ENCODE results near the gene SCNN1A. TPM values are rescaled to one million over a fixed set of nuclear protein-coding genes. Genes with fewer than 3 reads are reported as not detected.
A peak's percentile ranks its signal among the peaks of the same experiment; 100 is the strongest.
"Not testable (repeated sequence)": the region's sequence is repeated elsewhere in the genome, so short reads cannot be mapped to it uniquely, and the experiment has no call there.

The SCNN1A gene
- total RNA-seq, 1 experiment from 2014 or later = 111 TPM

DNA sequence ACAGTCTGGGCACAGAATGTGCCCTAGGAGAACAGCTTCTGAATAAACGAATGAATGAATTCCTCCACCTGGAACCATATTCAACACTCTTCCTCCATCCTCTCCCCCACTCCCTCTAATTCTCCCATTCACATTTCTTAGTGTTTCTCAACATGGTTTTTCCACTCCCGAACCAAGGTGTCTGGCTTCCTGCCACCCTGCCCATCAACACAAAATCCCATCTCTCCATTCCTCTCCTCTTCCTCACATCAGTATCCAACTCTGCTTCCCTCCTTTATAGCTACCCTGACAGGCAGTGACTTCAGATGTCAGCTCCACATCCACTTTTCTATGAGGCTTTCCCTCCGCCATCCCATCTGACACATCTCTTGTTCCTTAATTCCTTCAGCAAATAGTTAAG, 36.4 kb downstream of the SCNN1A start:
- H3K4me1 ChIP-seq (ENCODE audit: insufficient read depth, low read length) = peaks cover 36% of the 10 kb centered on the region
- H4K20me1 ChIP-seq (ENCODE audit: control insufficient read depth, insufficient read depth, insufficient read length) = no peaks in the 10 kb centered on the region
- no peak overlapping the region for H2AFZ ChIP-seq (ENCODE audit: low read length)
- H2BK5ac ChIP-seq (ENCODE audit: insufficient read length, low read length) = no peak overlapping the region
- H3K56ac ChIP-seq (ENCODE audit: insufficient read length, low read depth, low read length) = no peak overlapping the region
- H3T11ph ChIP-seq (ENCODE audit: low read length) = no peak overlapping the region
- no peak overlapping the region for H4K5ac ChIP-seq (ENCODE audit: insufficient read length, low read depth, low read length)
- Mint-ChIP-seq H3K27me3 (ENCODE audit: low read depth) (no peaks in the 10 kb centered on the region; the same call in 1 of the 2 replicates), H3K4me3 (no peak overlapping the region), H3K27ac (no peak overlapping the region), H3K9me3 (no peaks in the 10 kb centered on the region), H3K36me3 (ENCODE audit: insufficient read depth in 1 of 3, low read depth in 3 of 3) (peaks cover 4 to 17% (median 15%) of the 10 kb centered on the region in 3 experiments; a peak in 6 of 7 replicates), H3K4me1 (peaks cover 40 to 42% of the 10 kb centered on the region in 2 experiments)
- no peak overlapping the region for H4K8ac ChIP-seq (replicated peaks; ENCODE audit: insufficient read length, low read depth, low read length)
- H2BK20ac ChIP-seq (ENCODE audit: low read depth, low read length, poor library complexity, severe bottlenecking) = no peak overlapping the region
- no peak overlapping the region for H3K4ac ChIP-seq (ENCODE audit: low read depth, low read length)
- WGBS (ENCODE audit: extremely low coverage, insufficient read length, low lambda C conversion rate) = no CpG with 5 or more reads among the region's 3 CpGs
- peaks cover 32% of the 10 kb centered on the region; the same call in 1 of the 2 replicates for H3K79me2 ChIP-seq (ENCODE audit: insufficient read depth, low read length)
- H2AK5ac ChIP-seq (ENCODE audit: insufficient read length, low read length) = no peak overlapping the region
- H3K18ac ChIP-seq (ENCODE audit: insufficient read length, low read depth, low read length) = no peak overlapping the region
- no peak for DNase-seq
- no peaks in the 10 kb centered on the region for H3K27me3 ChIP-seq (ENCODE audit: insufficient read depth, low read length)
- H3K23me2 ChIP-seq (ENCODE audit: insufficient read length, low read depth, low read length, poor library complexity, severe bottlenecking) = peaks cover 28% of the 10 kb centered on the region
- H2BK12ac ChIP-seq (ENCODE audit: insufficient read length, low read depth, low read length) = no peak overlapping the region
- H4K91ac ChIP-seq (ENCODE audit: insufficient read length, low read depth, low read length) = no peak overlapping the region
- H3K27ac ChIP-seq (ENCODE audit: insufficient read length, low read depth, low read length) = peak overlapping the region; percentile 9
- H3K9me3 ChIP-seq (ENCODE audit: control insufficient read depth, low read depth, low read length) = no peaks in the 10 kb centered on the region
- peak overlapping the region; percentile 97 for H3K4me2 ChIP-seq (ENCODE audit: insufficient read depth, insufficient read length, low read length)
- H2BK120ac ChIP-seq (ENCODE audit: low read depth, low read length, poor library complexity, severe bottlenecking) = no peak overlapping the region
- TF ChIP-seq, protein P1, sequence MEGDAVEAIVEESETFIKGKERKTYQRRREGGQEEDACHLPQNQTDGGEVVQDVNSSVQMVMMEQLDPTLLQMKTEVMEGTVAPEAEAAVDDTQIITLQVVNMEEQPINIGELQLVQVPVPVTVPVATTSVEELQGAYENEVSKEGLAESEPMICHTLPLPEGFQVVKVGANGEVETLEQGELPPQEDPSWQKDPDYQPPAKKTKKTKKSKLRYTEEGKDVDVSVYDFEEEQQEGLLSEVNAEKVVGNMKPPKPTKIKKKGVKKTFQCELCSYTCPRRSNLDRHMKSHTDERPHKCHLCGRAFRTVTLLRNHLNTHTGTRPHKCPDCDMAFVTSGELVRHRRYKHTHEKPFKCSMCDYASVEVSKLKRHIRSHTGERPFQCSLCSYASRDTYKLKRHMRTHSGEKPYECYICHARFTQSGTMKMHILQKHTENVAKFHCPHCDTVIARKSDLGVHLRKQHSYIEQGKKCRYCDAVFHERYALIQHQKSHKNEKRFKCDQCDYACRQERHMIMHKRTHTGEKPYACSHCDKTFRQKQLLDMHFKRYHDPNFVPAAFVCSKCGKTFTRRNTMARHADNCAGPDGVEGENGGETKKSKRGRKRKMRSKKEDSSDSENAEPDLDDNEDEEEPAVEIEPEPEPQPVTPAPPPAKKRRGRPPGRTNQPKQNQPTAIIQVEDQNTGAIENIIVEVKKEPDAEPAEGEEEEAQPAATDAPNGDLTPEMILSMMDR (conservative IDR thresholded peaks at IDR 0.05) = no peak
- no peak overlapping the region for H3K14ac ChIP-seq (ENCODE audit: insufficient read depth, low read length)
- no peak overlapping the region for H3K9ac ChIP-seq (ENCODE audit: extremely low read depth, insufficient read length, low read length)
- H3K23ac ChIP-seq (ENCODE audit: insufficient read length, low read depth, low read length) = peak overlapping the region; percentile 28
- no peak overlapping the region for H2BK15ac ChIP-seq (ENCODE audit: low read depth, low read length)
- no peaks in the 10 kb centered on the region for H3K79me1 ChIP-seq (ENCODE audit: insufficient read depth, low read depth, low read length, poor library complexity, severe bottlenecking)

DNA sequence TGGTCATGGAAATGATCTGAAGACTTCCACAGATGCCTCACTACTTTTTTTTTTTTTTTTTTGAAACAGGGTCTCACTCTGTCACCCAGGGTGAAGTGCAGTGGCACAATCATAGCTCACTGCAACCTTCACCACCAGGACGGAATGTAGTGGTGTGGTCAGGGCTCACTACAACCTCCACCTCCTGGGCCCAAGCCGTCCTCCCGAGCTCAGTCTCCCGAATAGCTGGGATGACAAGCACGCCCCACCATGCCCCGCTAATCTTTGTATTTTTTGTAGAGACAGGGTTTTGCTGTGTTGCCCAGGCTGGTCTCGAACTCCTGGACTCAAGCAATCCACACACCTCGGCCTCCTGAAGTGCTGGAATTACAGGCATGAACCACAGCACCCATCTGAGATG, 36.8 kb downstream of the SCNN1A start:
- not testable (repeated sequence) for H4K91ac ChIP-seq (ENCODE audit: insufficient read length, low read depth, low read length); H3K27me3 Mint-ChIP-seq (ENCODE audit: low read depth); H4K8ac ChIP-seq (replicated peaks; ENCODE audit: insufficient read length, low read depth, low read length); H3K4ac ChIP-seq (ENCODE audit: low read depth, low read length); H3K56ac ChIP-seq (ENCODE audit: insufficient read length, low read depth, low read length); H3K14ac ChIP-seq (ENCODE audit: insufficient read depth, low read length); DNase-seq; H3K9ac ChIP-seq (ENCODE audit: extremely low read depth, insufficient read length, low read length); H3K9me3 ChIP-seq (ENCODE audit: control insufficient read depth, low read depth, low read length); H2BK5ac ChIP-seq (ENCODE audit: insufficient read length, low read length); H2BK12ac ChIP-seq (ENCODE audit: insufficient read length, low read depth, low read length); H4K5ac ChIP-seq (ENCODE audit: insufficient read length, low read depth, low read length); H2BK120ac ChIP-seq (ENCODE audit: low read depth, low read length, poor library complexity, severe bottlenecking); H3K4me3 Mint-ChIP-seq; H2AFZ ChIP-seq (ENCODE audit: low read length); H2BK20ac ChIP-seq (ENCODE audit: low read depth, low read length, poor library complexity, severe bottlenecking); H2AK5ac ChIP-seq (ENCODE audit: insufficient read length, low read length); H3K27ac Mint-ChIP-seq; H3K27me3 ChIP-seq (ENCODE audit: insufficient read depth, low read length); H3K18ac ChIP-seq (ENCODE audit: insufficient read length, low read depth, low read length); H3T11ph ChIP-seq (ENCODE audit: low read length); H3K9me3 Mint-ChIP-seq; H3K23ac ChIP-seq (ENCODE audit: insufficient read length, low read depth, low read length); H3K79me1 ChIP-seq (ENCODE audit: insufficient read depth, low read depth, low read length, poor library complexity, severe bottlenecking); H4K20me1 ChIP-seq (ENCODE audit: control insufficient read depth, insufficient read depth, insufficient read length); H2BK15ac ChIP-seq (ENCODE audit: low read depth, low read length); H3K27ac ChIP-seq (ENCODE audit: insufficient read length, low read depth, low read length)
- H3K4me1 ChIP-seq (ENCODE audit: insufficient read depth, low read length) = peaks cover 36% of the 10 kb centered on the region
- peaks cover 28% of the 10 kb centered on the region for H3K23me2 ChIP-seq (ENCODE audit: insufficient read length, low read depth, low read length, poor library complexity, severe bottlenecking)
- H3K79me2 ChIP-seq (ENCODE audit: insufficient read depth, low read length) = peaks cover 32% of the 10 kb centered on the region; the same call in 1 of the 2 replicates
- Mint-ChIP-seq H3K36me3 (ENCODE audit: insufficient read depth in 1 of 3, low read depth in 3 of 3) (peaks cover 8 to 21% (median 20%) of the 10 kb centered on the region in 3 experiments; a peak in 6 of 7 replicates), H3K4me1 (peaks cover 38 to 39% of the 10 kb centered on the region in 2 experiments)
- WGBS (ENCODE audit: extremely low coverage, insufficient read length, low lambda C conversion rate) = no CpG with 5 or more reads among the region's 8 CpGs
- peak overlapping the region; percentile 0 for H3K4me2 ChIP-seq (ENCODE audit: insufficient read depth, insufficient read length, low read length)

All from H9 (cell line).